PC-9 (cell line): ENCODE data around the gene ABCC3.

Source experiments
- CTCF ChIP-seq: fragments of 200-600 bp; sonication (generic); conservative IDR thresholded peaks from 2 replicates; pipeline ENCODE4 v1.6.1; 2017; ENCODE audit warnings: mixed run types, antibody characterized with exemption, mild to moderate bottlenecking, moderate library complexity
- EZH2 ChIP-seq: fragments of 200-600 bp; sonication (generic); IDR thresholded peaks from 2 replicates; pipeline ENCODE4 v1.8.0; 2017; ENCODE audit warnings: antibody characterized with exemption, low read depth

DNA sequence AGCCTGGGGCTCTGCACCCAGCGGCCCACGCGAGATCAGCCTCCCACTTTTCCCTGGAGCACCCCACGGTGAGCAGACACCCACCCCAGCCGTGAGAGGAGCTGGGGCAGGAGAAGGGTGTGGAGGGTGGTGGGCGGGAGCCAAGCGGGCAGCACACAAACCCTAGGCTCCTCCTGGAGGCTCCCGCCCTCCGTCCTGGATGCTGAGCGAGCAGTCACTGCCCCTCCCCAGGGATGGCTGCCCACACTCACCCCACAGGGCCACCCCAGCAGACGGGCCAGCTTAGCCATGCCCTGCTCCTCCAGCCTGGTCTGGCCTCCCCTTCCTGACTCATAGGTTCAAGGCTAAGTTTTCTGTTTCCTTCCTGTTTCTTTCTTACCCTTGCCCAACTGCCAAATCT lies 15.7 kb upstream of the ABCC3 start:
- TF ChIP-seq CTCF (no peak), EZH2 (no peak)
